ENCODE data around the gene LPAR2.

The LPAR2 gene

GRCh38 chr19:19652482-19653295, 24.7 kb upstream of the LPAR2 start:
- Histone ChIP-seq H3K27ac (ENCODE audit: low read depth, low read length) (no peak overlapping the region), H3F3A (ENCODE audit: insufficient read depth) (no peaks in the 10 kb centered on the region), H3K36me3 (ENCODE audit: low read length) (0 out of 2 replicates have a peak, but pooled peaks cover 3% of the 10 kb centered on the region), H3K4me2 (ENCODE audit: low read depth, low read length, poor library complexity, severe bottlenecking) (no peak overlapping the region), H3K4me3 (ENCODE audit: insufficient read depth, low read length, poor library complexity, severe bottlenecking) (no peak overlapping the region), H3K27me3 (ENCODE audit: low read length) (no peaks in the 10 kb centered on the region), H2AFZ (ENCODE audit: low read depth, low read length, severe bottlenecking) (no peak overlapping the region), H4K20me1 (ENCODE audit: low read depth, low read length) (no peaks in the 10 kb centered on the region), H3K9ac (ENCODE audit: low read length) (no peak overlapping the region), H3K9me3 (ENCODE audit: insufficient read depth, low read length) (no peaks in the 10 kb centered on the region), H3K9me2 (replicated peaks; ENCODE audit: insufficient read depth, low read length) (no peaks in the 10 kb centered on the region), H3K79me2 (ENCODE audit: insufficient read depth, low read length) (no peaks in the 10 kb centered on the region)
- TF ChIP-seq EZH2phosphoT487 (conservative IDR thresholded peaks at IDR 0.05; ENCODE audit: low read length) (no peak), CTCF (IDR thresholded peaks at IDR 0.05; ENCODE audit: insufficient read depth, low read length, poor library complexity, severe bottlenecking) (no peak)

- no peak overlapping the region for H2AFZ ChIP-seq (ENCODE audit: low read depth, low read length, severe bottlenecking)
- H3K36me3 ChIP-seq (ENCODE audit: low read length), result 0 out of 2 replicates have a peak, but pooled peaks cover 3% of the 10 kb centered on the region
- no peaks in the 10 kb centered on the region for H3K9me3 ChIP-seq (ENCODE audit: insufficient read depth, low read length)
- no peak overlapping the region for H3K4me2 ChIP-seq (ENCODE audit: low read depth, low read length, poor library complexity, severe bottlenecking)
- no peaks in the 10 kb centered on the region for H4K20me1 ChIP-seq (ENCODE audit: low read depth, low read length)
- TF ChIP-seq CTCF (IDR thresholded peaks at IDR 0.05; ENCODE audit: insufficient read depth, low read length, poor library complexity, severe bottlenecking) (no peak), EZH2phosphoT487 (conservative IDR thresholded peaks at IDR 0.05; ENCODE audit: low read length) (no peak)
- H3K27me3 ChIP-seq (ENCODE audit: low read length), result no peaks in the 10 kb centered on the region
- no peaks in the 10 kb centered on the region for H3K79me2 ChIP-seq (ENCODE audit: insufficient read depth, low read length)
- no peaks in the 10 kb centered on the region for H3F3A ChIP-seq (ENCODE audit: insufficient read depth)
- no peak overlapping the region for H3K4me3 ChIP-seq (ENCODE audit: insufficient read depth, low read length, poor library complexity, severe bottlenecking)
- H3K9ac ChIP-seq (ENCODE audit: low read length), result no peak overlapping the region
- no peaks in the 10 kb centered on the region for H3K9me2 ChIP-seq (replicated peaks; ENCODE audit: insufficient read depth, low read length)
- no peak overlapping the region for H3K27ac ChIP-seq (ENCODE audit: low read depth, low read length)
These were observed 23.1 kb upstream of the LPAR2 start for GRCh38 chr19:19651076-19651475.

- Histone ChIP-seq H3K9ac (ENCODE audit: low read length) (no peak overlapping the region), H3K4me2 (ENCODE audit: low read depth, low read length, poor library complexity, severe bottlenecking) (no peak overlapping the region), H3K27ac (ENCODE audit: low read depth, low read length) (no peak overlapping the region), H4K20me1 (ENCODE audit: low read depth, low read length) (no peaks in the 10 kb centered on the region), H3K27me3 (ENCODE audit: low read length) (no peaks in the 10 kb centered on the region), H3K36me3 (ENCODE audit: low read length) (0 out of 2 replicates have a peak, but pooled peaks cover 3% of the 10 kb centered on the region), H3K9me2 (replicated peaks; ENCODE audit: insufficient read depth, low read length) (no peaks in the 10 kb centered on the region), H3K79me2 (ENCODE audit: insufficient read depth, low read length) (no peaks in the 10 kb centered on the region), H3F3A (ENCODE audit: insufficient read depth) (no peaks in the 10 kb centered on the region), H3K4me3 (ENCODE audit: insufficient read depth, low read length, poor library complexity, severe bottlenecking) (no peak overlapping the region), H3K9me3 (ENCODE audit: insufficient read depth, low read length) (no peaks in the 10 kb centered on the region), H2AFZ (ENCODE audit: low read depth, low read length, severe bottlenecking) (no peak overlapping the region)
- TF ChIP-seq CTCF (IDR thresholded peaks at IDR 0.05; ENCODE audit: insufficient read depth, low read length, poor library complexity, severe bottlenecking) (no peak), EZH2phosphoT487 (conservative IDR thresholded peaks at IDR 0.05; ENCODE audit: low read length) (no peak)
These were observed 22.3 kb upstream of the LPAR2 start for GRCh38 chr19:19650331-19650730.
